GM18517 (cell line): ENCODE data around the gene BUB3.

Experiments used
- ATAC-seq: cut with Tn5 transposase; IDR thresholded peaks from one replicate; pipeline ENCODE4 v1.9.1; 2021; ENCODE audit warnings: mild to moderate bottlenecking, moderate library complexity; ENCODE audit not compliant: unreplicated experiment

The BUB3 gene

DNA sequence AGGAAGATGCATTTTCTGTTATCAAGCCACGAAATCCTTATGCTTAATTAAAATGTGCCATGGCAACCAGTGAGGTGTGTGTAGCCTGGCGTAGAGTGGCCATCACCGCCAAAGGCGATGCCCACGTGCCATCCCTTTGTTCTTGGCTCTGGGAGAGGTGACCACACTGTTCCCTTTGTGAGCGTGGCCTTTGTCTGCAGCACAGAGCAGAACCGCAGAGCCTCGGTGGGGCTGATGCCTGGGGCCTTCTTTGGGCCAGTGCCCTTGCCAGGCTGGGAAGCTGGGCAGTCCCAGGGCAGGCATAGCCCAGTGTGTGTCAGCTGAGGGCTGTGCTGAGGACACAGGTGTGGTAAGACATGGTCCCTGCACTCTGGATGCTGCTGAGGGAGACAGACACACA is 48.3 kb downstream of the BUB3 start:
- no peak for ATAC-seq

GRCh38 chr10:123203393-123204126 is 49.4 kb downstream of the BUB3 start:
- ATAC-seq = no peak

- ATAC-seq = no peak
Measured at GRCh38 chr10:123204127-123204461, 49.9 kb downstream of the BUB3 start.

DNA sequence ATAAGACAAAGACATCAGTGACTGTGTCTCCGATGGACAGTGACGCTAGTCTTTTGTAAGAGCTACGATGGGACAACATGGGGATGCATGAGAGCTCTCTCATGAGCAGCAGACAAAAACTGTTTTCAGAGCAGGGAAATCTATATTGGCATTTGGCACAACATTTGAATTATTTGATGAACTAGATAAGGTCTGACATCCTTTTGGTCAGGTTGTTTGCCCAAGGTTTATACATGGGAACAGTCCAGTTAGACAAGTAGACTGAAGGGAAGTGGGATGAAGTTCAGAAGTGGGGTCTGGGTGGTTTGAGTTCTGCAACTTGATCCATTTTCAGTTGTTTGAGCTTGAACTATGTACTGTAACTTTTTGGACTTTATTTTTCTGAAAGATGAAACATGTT is 50.8 kb downstream of the BUB3 start:
- no peak for ATAC-seq

GRCh38 chr10:123212063-123212462 is 57.9 kb downstream of the BUB3 start:
- no peak for ATAC-seq

GRCh38 chr10:123212640-123213039 is 58.4 kb downstream of the BUB3 start:
- no peak for ATAC-seq

- ATAC-seq = no peak
Measured at GRCh38 chr10:123213192-123213591, 59.0 kb downstream of the BUB3 start.
